ENCODE data around the gene RRP8. TPM values are rescaled to one million over a fixed set of nuclear protein-coding genes. Genes with fewer than 3 reads are reported as not detected.

RRP8 gene
- total RNA-seq, 6 experiments from 2014 or later: 18.5 to 26.7 (median 20.2) TPM

- H3K27ac Mint-ChIP-seq: no peak overlapping the region
These were observed 42.1 kb downstream of the RRP8 start for GRCh38 chr11:6561288-6561687.

GRCh38 chr11:6559369-6559768, 44.0 kb downstream of the RRP8 start:
- H3K27me3 Mint-ChIP-seq (ENCODE audit: insufficient read depth): no peaks in the 10 kb centered on the region; the same call in none of the 2 replicates
- H3K4me1 Mint-ChIP-seq (ENCODE audit: low read depth): peaks cover 7% of the 10 kb centered on the region
- no peaks in the 10 kb centered on the region for H3K36me3 Mint-ChIP-seq (ENCODE audit: low read depth)
- H3K9me3 Mint-ChIP-seq: no peaks in the 10 kb centered on the region
- H3K27ac Mint-ChIP-seq: no peak overlapping the region
- no peak for TF ChIP-seq CTCF (IDR thresholded peaks at IDR 0.05)
- no peak for DNase-seq
- H3K4me3 Mint-ChIP-seq: no peak overlapping the region

More at GRCh38 chr11:6561288-6561687, 42.1 kb downstream of the RRP8 start:
- DNase-seq: no peak
- Mint-ChIP-seq H3K4me1 (ENCODE audit: low read depth) (peaks cover 7% of the 10 kb centered on the region), H3K27me3 (ENCODE audit: insufficient read depth) (no peaks in the 10 kb centered on the region; the same call in none of the 2 replicates), H3K4me3 (no peak overlapping the region), H3K36me3 (ENCODE audit: low read depth) (no peaks in the 10 kb centered on the region; the same call in 1 of the 2 replicates), H3K9me3 (no peaks in the 10 kb centered on the region)
- no peak for TF ChIP-seq CTCF (IDR thresholded peaks at IDR 0.05)

- Mint-ChIP-seq H3K4me1 (ENCODE audit: low read depth) (peaks cover 5% of the 10 kb centered on the region), H3K27me3 (ENCODE audit: insufficient read depth) (no peaks in the 10 kb centered on the region; the same call in none of the 2 replicates), H3K4me3 (no peak overlapping the region), H3K36me3 (ENCODE audit: low read depth) (no peaks in the 10 kb centered on the region), H3K27ac (no peak overlapping the region), H3K9me3 (no peaks in the 10 kb centered on the region)
- DNase-seq: no peak
- TF ChIP-seq CTCF (IDR thresholded peaks at IDR 0.05): no peak
These were observed 45.4 kb downstream of the RRP8 start for GRCh38 chr11:6557761-6558674.

- Mint-ChIP-seq H3K27ac (no peak overlapping the region), H3K36me3 (ENCODE audit: low read depth) (no peaks in the 10 kb centered on the region), H3K4me1 (ENCODE audit: low read depth) (no peaks in the 10 kb centered on the region), H3K4me3 (no peak overlapping the region), H3K27me3 (ENCODE audit: insufficient read depth) (no peaks in the 10 kb centered on the region; the same call in 1 of the 2 replicates), H3K9me3 (no peaks in the 10 kb centered on the region)
- no peak for DNase-seq
- TF ChIP-seq CTCF (IDR thresholded peaks at IDR 0.05): no peak
These were observed 46.4 kb downstream of the RRP8 start for GRCh38 chr11:6557063-6557462.

- Mint-ChIP-seq H3K4me3 (no peak overlapping the region), H3K27ac (no peak overlapping the region)
- no peak for TF ChIP-seq CTCF (IDR thresholded peaks at IDR 0.05)
These were observed 47.1 kb downstream of the RRP8 start for GRCh38 chr11:6556139-6556949.

More at GRCh38 chr11:6556139-6556949, 47.1 kb downstream of the RRP8 start:
- DNase-seq: no peak
- Mint-ChIP-seq H3K27me3 (ENCODE audit: insufficient read depth) (no peaks in the 10 kb centered on the region; the same call in 1 of the 2 replicates), H3K36me3 (ENCODE audit: low read depth) (no peaks in the 10 kb centered on the region), H3K4me1 (ENCODE audit: low read depth) (no peaks in the 10 kb centered on the region), H3K9me3 (no peaks in the 10 kb centered on the region)

Measured in HFFc6 (cell line).